Uterus (tissue), 4 donors: Measurements from ENCODE around the gene ATP5F1C. TPM values are rescaled to one million over a fixed set of nuclear protein-coding genes. Genes with fewer than 3 reads are reported as not detected.

Experiments
- DNase-seq, 2 donors: peaks; one replicate each; pipeline ENCODE4 v3.0.0-alpha.2; 2019 to 2020
- H3K27ac ChIP-seq, 2 donors: fragments of 200-600 bp; sonication (generic); 1 replicate in 1 of 2; 2 replicates in 1 of 2; pipeline ENCODE4 v1.5.1; 2016 to 2018
- H3K27me3 ChIP-seq, 2 donors: fragments of 200-600 bp; sonication (generic); one replicate each; pipeline ENCODE4 v1.5.1; 2018 to 2019; ENCODE audit warnings: control low read depth in 1 of 2
- H3K36me3 ChIP-seq, 2 donors: fragments of 200-600 bp; sonication (generic); one replicate each; pipeline ENCODE4 v1.5.1; 2019; ENCODE audit warnings: control low read depth in 1 of 2
- H3K4me1 ChIP-seq, 2 donors: fragments of 200-600 bp; sonication (generic); one replicate each; pipeline ENCODE4 v1.5.1; 2018 to 2019; ENCODE audit warnings: control low read depth in 1 of 2
- H3K4me3 ChIP-seq, 2 donors: fragments of 200-600 bp; sonication (generic); 1 replicate in 1 of 2; 2 replicates in 1 of 2; pipeline ENCODE4 v1.5.1; 2018 to 2019; ENCODE audit warnings: mild to moderate bottlenecking in 1 of 2
- H3K9me3 ChIP-seq, 2 donors: fragments of 200-600 bp; sonication (generic); one replicate each; pipeline ENCODE4 v1.5.1; 2019; ENCODE audit warnings: control low read depth in 1 of 2
- CTCF ChIP-seq, 4 experiments: fragments of 200-600 bp in 2 of 4; fragments of 450-650 bp in 2 of 4; sonication (generic) in 2 of 4; IDR thresholded peaks; one replicate each; pipeline ENCODE4 v1.5.1; 2016 to 2019; ENCODE audit warnings: antibody characterized with exemption in 4 of 4, mild to moderate bottlenecking in 2 of 4, moderate library complexity in 1 of 4
- POLR2A ChIP-seq, 2 donors: fragments of 450-650 bp; IDR thresholded peaks; one replicate each; pipeline ENCODE4 v1.6.1; 2016; ENCODE audit warnings: antibody characterized with exemption in 2 of 2, mild to moderate bottlenecking in 1 of 2, moderate library complexity in 1 of 2
- intact Hi-C: fragments of 100-400 bp; cut with DNase I; formaldehyde crosslinking; loops from one replicate; pipeline ENCODE4 v1.15.1; 2023; ENCODE audit warnings: low total_unique reads
- total RNA-seq, 4 donors: library from RNA; depleted of rRNA in 3 of 4; stranded (reverse); fragments of >200 nt in 3 of 4; gene quantifications; one replicate each; pipeline versions ENCODE4 v1.1.0 to v1.2.4, GENCODE V29; 2014 to 2023
- donor health status: DM: yes; HTN: yes; CAD: no.

Gene ATP5F1C
- total RNA-seq, 4 donors from 2014 or later = 126 to 327 (median 230) TPM

DNA sequence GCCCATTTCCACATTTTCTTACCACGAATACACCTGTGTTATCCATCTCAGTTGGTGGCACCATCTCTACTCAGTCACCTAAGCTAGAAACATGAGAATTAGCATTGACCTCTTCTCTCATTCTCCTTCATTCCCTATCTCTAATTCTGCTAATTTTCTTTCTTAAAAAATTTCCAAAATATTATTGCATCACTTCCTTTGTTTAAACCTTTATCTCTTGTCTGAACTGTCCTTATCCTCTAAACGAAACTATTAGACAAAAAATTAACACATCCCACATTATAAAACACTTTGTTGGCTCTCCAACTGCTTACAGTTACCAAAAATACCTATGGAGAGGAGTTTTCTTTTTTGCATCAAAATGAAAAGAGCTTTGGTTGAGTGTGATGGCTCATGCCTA lies 48.6 kb downstream of the ATP5F1C start:
- TF ChIP-seq CTCF (IDR thresholded peaks at IDR 0.05) = no peak
- no peak for TF ChIP-seq POLR2A (IDR thresholded peaks at IDR 0.05)
- H3K4me3 ChIP-seq = no peak overlapping the region
- no peaks in the 10 kb centered on the region for H3K27me3 ChIP-seq
- no peaks in the 10 kb centered on the region for H3K9me3 ChIP-seq
- no peaks in the 10 kb centered on the region for H3K36me3 ChIP-seq
- DNase-seq = no peak
- intact Hi-C loops = no loop called here
- H3K27ac ChIP-seq = no peak overlapping the region
- no peaks in the 10 kb centered on the region for H3K4me1 ChIP-seq

- no peaks in the 10 kb centered on the region for H3K9me3 ChIP-seq
- no peak overlapping the region for H3K27ac ChIP-seq
- no peaks in the 10 kb centered on the region for H3K27me3 ChIP-seq
- no peak overlapping the region for H3K4me3 ChIP-seq
- H3K4me1 ChIP-seq = no peaks in the 10 kb centered on the region
- no peak for DNase-seq
- TF ChIP-seq CTCF (IDR thresholded peaks at IDR 0.05) (no peak), POLR2A (IDR thresholded peaks at IDR 0.05) (no peak)
- H3K36me3 ChIP-seq = no peaks in the 10 kb centered on the region
- intact Hi-C loops = no loop called here
Observed at GRCh38 chr10:7846591-7846990, 58.6 kb downstream of the ATP5F1C start.

- Histone ChIP-seq H3K27me3 (no peaks in the 10 kb centered on the region), H3K4me1 (peaks cover 0 to 5% of the 10 kb centered on the region in 2 donors), H3K36me3 (no peaks in the 10 kb centered on the region), H3K4me3 (no peak overlapping the region), H3K9me3 (no peaks in the 10 kb centered on the region), H3K27ac (no peak overlapping the region)
- TF ChIP-seq CTCF (IDR thresholded peaks at IDR 0.05) (no peak), POLR2A (IDR thresholded peaks at IDR 0.05) (no peak)
- DNase-seq = no peak
- intact Hi-C loops = no loop called here
Observed at GRCh38 chr10:7853226-7853842, 65.4 kb downstream of the ATP5F1C start.

GRCh38 chr10:7853890-7854289 lies 65.9 kb downstream of the ATP5F1C start:
- Histone ChIP-seq H3K4me3 (no peak overlapping the region), H3K36me3 (no peaks in the 10 kb centered on the region), H3K27me3 (no peaks in the 10 kb centered on the region), H3K4me1 (peaks cover 0 to 5% of the 10 kb centered on the region in 2 donors), H3K9me3 (no peaks in the 10 kb centered on the region), H3K27ac (no peak overlapping the region)
- TF ChIP-seq POLR2A (IDR thresholded peaks at IDR 0.05) (no peak), CTCF (IDR thresholded peaks at IDR 0.05) (no peak)
- no peak for DNase-seq
- intact Hi-C loops = no loop called here

DNA sequence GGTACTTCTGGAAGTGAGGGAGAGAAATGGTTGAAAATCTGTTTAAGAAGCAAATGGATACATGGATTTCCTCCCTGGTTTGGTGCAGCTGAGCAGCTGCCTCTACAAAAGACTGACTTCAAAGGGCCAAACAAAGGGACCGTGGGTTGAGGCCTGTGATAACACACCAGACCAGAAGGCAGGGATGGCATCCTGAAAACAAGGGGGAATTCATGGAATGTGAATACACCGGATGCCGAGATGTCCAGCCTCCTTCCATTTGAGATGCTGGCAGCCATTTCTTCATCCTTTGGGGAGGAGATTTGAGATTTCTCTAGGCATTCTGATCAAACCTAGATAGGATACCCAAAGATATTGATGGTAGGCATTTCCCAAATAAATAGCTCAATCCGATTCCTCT lies 67.2 kb downstream of the ATP5F1C start:
- intact Hi-C loops = no loop called here
- Histone ChIP-seq H3K36me3 (no peaks in the 10 kb centered on the region), H3K27me3 (no peaks in the 10 kb centered on the region), H3K4me1 (peaks cover 0 to 5% of the 10 kb centered on the region in 2 donors), H3K4me3 (no peak overlapping the region), H3K27ac (no peak overlapping the region), H3K9me3 (no peaks in the 10 kb centered on the region)
- DNase-seq = no peak
- no peak for TF ChIP-seq CTCF (IDR thresholded peaks at IDR 0.05)
- TF ChIP-seq POLR2A (IDR thresholded peaks at IDR 0.05) = no peak
